ENCODE measurements around the gene FSTL3.

Gene FSTL3

DNA sequence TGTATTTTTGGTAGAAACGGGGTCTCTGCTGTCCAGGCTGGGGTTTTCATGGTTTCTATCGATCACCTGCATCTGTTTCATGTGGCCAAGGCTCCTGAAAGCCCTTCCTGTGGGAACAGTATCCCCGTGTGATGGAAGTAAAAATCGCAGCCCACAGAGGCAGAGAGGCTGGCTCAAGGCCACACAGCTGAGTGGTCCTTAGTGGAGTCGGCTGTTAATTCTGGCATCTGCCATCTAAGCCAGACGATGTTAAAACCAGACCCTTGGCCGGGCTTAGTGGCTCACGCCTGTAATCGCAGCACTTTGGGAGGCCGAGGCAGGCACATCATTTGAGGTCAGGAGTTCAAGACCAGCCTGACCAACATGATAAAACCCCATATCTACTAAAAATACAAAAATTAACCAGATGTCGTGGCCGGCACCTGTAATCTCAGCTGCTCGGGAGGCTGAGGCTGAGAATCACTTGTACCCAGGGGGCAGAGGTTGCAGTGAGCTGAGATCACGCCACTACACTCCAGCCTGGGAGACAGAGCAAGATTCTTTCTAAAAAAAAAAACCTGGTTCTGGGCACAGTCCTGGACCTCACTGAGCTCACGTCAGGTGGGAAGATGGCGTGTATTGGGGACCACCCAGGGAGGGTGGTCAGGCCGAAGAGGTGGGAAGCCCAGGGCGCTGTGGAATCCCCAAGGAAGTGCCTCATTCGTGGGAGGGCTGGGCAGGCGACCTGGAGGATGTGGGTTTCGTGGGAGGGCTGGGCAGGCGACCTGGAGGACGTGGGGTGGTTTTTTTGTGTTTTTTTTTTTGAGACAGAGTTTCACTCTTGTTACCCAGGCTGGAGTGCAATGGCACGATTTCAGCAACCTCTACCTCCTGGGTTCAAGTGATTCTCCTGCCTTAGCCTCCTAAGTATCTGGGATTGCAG is 56.2 kb downstream of the FSTL3 start:
- no peak for DNase-seq (ENCODE audit: extremely low read depth in 1 of 2, low read depth in 1 of 2)
